ENCODE measurements around the gene DPH6.

DNA sequence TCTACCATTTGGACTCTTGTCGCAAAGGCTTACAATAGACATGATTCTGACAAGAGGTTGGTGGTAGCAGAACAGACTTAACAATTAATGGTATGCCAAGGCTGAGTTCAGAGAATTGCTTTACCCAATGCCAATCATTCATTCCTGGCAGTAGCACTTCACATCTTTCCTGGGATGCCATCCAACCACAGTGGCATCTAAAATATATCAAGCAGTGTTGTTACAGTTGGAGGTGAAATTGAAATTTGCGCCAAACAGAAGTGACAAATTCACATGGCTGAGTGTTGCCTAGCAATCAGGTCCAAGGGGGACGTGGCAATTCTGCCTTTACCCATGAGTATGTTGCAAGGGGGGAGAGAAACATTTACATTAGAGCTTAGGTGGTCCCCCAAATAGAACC is 21.0 kb upstream of the DPH6 start:
- TF ChIP-seq POLR2AphosphoS5 (IDR thresholded peaks at IDR 0.05; ENCODE audit: low read depth, low read length) (no peak), POLR2A (IDR thresholded peaks at IDR 0.05; ENCODE audit: low read depth, low read length) (no peak), TAF1 (IDR thresholded peaks at IDR 0.05; ENCODE audit: borderline replicate concordance, low read depth, low read length) (no peak)

All from GM12892 (cell line).